Forelimb muscle (tissue), 1 donor: ENCODE results near the gene APOO. TPM values are rescaled to one million over a fixed set of nuclear protein-coding genes. Genes with fewer than 3 reads are reported as not detected.

ENCODE experiments used
- DNase-seq: peaks from one replicate; pipeline ENCODE4 v3.0.0-alpha.2; 2013; ENCODE audit warnings: low read depth
- polyA plus RNA-seq: library from polyadenylated mRNA; unstranded; fragments of 120-200 nt; gene quantifications from one replicate; pipeline ENCODE4 v1.2.1, GENCODE V29; 2013; ENCODE audit not compliant: insufficient read length

APOO gene
- polyA plus RNA-seq, 1 donor = 13.6 TPM

GRCh38 chrX:23819385-23820234, 88.1 kb downstream of the APOO start:
- no peak for DNase-seq

DNA sequence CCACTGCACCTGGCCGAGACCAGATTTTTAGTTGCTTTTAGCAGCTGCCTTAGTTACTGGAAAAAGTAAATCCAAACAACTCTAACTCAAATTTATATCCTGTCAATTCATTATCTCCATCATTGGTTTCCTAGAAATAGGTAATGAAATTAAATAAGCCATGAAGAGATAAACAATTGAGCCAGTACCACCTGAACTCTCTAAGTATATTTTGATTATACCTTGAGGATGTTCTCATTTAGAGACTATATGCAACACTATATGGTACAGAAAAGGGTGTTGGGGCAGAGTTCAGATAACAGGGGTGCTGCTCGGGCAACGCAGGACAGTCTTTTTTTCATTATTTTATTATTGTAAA, 89.8 kb downstream of the APOO start:
- no peak for DNase-seq

DNA sequence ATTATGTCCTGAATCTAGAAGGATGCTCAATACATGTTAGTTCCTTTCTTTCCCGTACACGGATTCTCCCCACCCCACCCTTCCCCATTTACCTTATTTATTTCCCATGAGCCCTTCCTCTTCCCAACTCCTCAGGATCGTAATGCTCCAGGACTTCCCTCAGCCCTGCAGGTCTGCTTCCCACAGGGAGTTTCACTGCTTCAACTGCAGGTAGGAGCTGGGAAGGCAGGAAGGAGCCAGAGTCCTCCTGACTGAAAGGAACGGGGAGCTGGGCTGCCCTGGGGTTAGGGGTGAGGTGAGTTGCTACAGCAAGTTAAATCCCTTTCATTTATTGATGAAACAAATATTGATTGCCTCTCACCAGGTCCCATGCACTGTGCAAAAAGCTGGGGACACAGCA, 91.6 kb downstream of the APOO start:
- no peak for DNase-seq

DNA sequence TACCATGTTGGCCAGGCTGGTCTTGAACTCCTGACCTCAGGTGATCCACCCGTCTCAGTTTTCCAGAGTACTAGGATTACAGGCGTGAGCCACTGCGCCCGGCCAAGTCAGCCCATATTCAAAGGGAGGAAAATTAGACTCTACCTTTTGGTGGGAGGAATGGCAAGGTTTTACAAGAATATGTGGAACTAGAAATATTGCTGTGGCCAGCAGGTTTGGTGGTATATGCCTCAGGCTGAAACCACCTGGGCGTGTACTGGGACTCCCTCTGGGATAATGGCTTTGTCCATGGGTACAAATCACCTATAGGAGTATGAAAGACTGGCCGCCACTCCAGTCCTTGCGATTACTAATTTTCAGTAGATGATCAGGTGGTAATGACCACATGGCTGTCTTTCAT, 92.4 kb downstream of the APOO start:
- no peak for DNase-seq

DNA sequence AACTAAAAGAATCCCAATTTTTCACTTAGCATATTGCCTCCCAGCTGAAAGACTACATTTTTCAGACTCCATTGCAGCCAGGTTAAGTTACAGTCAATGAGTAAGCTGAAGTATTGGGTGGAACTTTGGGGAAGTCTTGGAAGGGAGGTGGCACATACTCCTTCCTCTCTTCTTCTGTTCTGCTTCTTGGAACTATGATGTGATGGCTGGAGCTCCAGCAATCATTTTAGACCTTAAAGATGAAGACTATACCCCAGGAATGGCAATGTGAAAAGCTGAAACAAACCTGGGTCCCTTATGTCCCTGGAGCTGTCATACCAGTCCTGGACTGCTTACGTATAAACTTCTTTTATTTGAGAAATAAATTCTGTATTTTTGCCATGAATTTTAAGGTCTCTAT, 93.9 kb downstream of the APOO start:
- no peak for DNase-seq

GRCh38 chrX:23811656-23812055, 96.1 kb downstream of the APOO start:
- no peak for DNase-seq

DNA sequence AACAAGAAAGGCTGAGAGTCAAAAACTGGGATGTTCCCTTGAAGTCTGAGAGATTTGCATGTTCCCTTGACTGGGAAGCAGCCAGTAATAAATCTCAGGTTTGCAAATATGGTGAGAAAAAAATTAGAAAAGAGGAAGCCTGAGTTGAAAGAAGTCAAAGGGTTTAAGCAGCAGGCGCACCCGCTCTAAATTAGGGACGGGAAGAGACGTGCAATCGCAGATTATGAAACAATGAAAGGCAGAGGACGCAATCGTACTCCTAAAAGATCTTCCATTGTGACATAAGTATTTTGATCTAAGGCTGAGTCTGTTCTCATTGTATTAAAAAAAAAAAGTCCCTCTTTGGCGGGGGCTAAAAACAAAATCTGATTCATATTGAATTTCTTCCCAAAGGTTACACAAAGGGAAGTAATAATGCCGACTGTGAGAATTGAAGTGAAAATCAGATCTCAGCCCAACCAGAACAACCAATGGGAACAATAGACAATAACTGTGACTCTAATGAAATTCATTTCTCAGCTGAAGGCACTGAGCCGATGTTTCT, 96.6 kb downstream of the APOO start:
- DNase-seq = no peak

- no peak for DNase-seq
These were observed 97.5 kb downstream of the APOO start for GRCh38 chrX:23810279-23810678.

DNA sequence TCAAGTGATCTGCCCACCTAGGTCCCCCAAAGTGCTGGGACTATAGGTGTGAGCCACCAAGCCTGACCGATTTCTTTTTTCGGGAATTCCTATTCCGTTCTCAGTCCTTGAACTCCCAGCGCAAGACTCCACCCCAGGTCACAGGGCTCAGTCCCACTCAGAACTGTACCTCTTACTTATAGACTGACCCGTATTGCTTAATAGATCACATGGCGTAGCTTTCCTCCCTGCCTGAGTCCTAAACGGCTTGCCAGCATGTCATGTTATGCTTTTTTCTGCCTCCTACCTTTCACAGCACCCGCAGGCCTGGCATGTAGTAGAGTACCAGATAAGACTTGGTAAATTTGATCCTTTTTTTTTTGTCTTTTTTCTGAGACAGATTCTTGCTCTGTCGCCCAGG, 102.3 kb downstream of the APOO start:
- DNase-seq = no peak

DNA sequence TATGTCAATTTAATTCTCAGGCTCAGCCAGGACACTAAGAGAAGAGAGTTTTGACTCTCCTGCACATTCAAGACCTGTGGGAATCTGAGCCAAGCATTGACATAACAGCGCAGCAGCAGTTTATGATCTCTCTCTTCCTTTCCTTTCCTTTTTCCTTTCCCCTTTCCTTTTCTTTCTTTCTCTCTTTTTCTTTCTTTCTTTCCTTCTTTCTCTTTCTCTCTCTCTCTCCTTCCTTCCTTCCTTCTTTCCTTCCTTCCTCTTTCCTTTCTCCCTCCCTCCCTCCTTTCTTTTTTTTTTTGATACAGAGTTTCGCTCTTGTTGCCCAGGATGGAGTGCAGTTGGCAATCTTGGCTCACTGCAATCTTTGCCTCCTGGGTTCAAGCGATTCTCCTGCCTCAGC, 103.2 kb downstream of the APOO start:
- no peak for DNase-seq

DNA sequence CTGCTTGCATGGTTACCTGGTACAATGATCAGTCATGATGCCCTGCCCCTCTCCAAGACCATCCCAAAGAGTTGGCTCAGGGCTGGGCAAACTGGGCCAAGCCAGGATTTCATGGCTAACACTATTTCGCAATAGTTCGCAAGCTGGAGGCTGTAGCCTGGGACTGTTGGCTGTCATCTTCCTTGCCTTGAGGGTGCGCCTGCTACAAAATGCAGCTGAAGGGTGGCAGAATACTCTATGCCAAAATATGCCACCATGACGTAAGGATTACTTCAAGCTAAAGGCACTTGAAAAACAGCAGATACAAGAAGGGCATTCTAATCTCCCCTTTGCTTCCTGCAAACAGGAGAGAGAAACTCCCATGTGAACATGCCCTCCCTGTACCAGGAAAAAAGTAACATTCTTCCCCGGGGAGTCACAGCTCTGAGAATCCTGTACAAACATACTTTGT, 103.8 kb downstream of the APOO start:
- DNase-seq = no peak

DNA sequence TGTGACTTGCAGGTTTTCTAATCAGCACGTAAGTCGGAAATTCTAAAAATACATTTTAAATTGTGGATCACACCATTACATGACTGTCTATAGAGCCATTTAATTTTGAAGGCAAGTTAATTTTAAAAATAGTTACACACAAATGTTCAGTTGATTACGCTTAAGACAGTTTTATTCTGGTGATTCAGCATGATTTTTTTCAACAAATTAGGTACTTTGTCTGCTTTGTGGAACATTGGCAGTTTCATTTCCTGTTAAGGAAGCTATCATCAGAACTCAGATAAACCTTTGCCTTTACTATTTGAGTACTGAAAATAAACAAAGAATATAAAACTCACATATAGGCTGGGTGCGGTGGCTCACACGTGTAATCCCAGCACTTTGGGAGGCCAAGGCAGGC, 105.3 kb downstream of the APOO start:
- no peak for DNase-seq

- DNase-seq = no peak
These were observed 108.2 kb downstream of the APOO start for GRCh38 chrX:23799469-23800065.

DNA sequence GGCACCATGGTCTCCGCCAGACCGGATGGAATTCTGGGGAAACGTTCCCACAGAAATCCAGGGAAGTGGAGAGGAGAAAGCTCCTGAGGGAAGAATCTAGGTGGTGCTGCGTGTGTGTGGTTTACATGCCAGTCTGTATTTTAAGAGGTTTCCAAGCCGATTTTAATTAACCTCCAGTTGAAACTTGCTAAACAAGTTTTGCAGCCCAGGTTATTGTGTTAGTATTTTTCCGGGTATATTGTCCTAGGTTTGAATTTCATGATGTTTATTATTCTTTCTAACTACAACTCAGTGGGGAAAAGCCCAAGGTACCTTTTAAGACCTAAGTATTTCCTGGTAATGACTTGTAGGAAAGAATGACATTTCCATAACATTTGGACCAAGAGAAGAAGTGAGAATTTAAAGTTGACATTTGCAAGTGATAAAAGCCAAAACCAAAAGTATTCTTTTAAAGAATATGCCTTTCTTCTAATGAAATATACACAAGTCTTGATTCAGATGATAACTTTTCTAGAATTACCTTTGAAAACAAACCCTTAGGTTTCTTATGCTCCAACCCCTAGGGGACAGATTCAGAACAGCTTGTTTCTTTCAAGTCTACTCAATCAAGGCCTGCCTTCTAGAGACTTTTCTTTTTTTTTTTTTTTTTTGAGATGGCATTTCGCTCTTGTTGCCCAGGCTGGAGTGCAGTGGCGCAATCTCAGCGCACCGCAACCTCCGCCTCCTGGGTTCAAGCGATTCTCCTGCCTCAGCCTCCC, 110.2 kb downstream of the APOO start:
- no peak for DNase-seq

DNA sequence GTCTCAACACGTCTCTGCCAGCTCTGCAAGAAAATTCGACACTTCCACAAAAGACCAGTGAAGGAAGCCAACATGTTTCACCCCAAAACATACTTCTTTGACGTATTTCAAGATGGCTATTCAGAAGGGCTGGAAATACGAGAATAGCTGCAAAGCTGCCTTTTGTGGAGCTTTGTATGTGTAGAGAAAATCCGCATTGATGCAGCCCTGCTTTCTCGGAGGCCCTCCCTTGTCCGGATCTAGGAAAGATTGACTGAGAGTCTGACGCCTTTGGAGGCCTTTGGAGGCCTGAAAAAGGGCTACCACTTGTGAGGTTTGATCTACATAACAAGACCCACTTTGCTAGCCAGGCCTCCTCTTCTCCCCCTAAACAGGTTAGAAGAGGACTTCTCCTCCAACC, 112.5 kb downstream of the APOO start:
- no peak for DNase-seq

DNA sequence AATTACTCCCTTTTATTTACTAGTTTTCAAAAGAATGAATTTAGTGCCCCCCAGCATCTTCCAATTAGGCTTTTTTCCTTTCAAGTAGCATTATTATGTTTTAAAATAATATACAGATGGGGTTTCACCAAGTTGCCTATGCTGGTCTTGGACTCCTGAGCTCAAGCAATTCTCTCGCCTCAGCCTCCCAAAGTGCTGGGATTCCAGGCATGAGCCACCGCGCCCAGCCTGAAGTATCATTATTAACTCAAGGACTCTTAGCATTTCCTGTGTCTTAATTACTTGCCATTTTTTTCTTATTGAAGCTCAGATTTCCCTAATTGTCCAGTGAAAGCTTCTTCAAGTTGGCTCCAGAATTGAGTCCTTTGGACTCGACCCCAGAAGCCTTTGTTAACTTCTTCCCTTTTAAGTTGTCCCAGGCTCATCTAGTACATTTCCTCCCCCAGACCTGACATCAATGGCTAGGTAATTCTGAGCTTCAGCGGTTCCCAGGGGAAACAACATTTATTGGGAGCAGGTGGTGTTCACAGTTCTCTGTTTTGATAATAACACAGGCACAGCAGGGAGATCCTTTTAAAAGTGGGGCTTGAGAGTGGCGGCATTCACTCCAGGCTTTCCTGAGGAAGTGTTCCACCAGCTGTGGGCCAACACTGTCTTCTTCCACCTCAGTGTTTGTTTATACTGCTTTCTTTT, 114.7 kb downstream of the APOO start:
- DNase-seq = no peak

- no peak for DNase-seq
These were observed 117.6 kb downstream of the APOO start for GRCh38 chrX:23790155-23790497.

DNA sequence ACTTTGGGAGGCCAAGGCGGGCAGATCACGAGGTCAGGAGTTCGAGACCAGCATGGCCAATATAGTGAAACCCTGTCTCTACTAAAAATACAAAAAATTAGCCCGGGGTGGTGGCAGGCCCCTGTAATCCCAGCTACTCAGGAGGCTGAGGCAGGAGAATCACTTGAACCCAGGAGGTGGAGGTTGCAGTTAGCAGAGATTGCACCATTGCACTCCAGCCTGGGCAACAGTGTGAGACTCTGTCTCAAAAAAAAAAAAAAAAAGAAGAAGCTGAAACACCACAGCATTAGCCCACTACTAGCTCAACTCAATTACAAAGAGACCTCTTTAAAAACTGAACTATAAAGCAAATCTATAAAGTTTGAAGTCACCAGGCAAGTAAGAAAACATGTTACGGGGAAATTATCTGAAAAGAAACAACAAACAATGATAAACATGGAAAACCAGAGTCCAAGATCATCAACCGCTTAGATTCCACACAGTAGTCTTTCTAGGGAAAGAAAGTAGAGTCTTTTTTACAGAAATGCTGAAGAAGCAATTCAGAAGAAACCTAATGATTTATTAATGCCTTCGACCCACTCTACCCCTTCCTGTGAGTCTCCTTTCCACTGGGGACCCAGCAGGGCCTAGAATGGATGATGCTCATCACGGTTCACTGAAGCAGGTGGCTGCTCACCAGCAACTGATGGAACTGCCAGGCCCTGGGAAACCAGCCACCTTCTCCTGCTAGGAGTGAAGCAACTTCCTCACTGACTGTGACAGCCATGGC, 118.2 kb downstream of the APOO start:
- no peak for DNase-seq

GRCh38 chrX:23788946-23789345, 118.8 kb downstream of the APOO start:
- DNase-seq = no peak

DNA sequence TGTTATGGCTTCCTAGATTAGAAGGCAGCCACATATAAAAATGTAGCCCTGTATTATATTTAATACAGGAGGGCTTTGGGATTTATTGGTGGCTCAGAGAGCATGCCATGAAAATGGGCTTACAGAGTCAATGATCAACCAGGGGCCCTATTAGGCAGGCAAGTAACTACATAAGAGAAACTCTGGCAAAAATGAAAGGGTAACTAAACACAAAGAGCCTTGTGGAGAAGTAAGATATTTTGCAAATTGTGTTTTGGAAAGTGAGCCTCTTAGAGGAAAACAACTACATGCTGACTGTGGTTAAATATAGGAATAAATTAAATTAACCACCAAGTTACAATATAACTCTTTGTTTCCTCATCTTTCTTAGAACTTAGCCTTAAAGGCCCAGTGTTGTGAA, 119.2 kb downstream of the APOO start:
- DNase-seq = no peak

- no peak for DNase-seq
These were observed 120.0 kb downstream of the APOO start for GRCh38 chrX:23787745-23788118.
